Pancreas (tissue), 10 donors: ENCODE measurements around the gene COX5A. TPM values are rescaled to one million over a fixed set of nuclear protein-coding genes. Genes with fewer than 3 reads are reported as not detected.

Experiments used
- ATAC-seq, 4 donors: fragments of 200-7000 bp; cut with Tn5 transposase; one replicate each; pipeline versions ENCODE4 v1.8.0 to v1.9.1; 2020; ENCODE audit warnings: mild to moderate bottlenecking in 4 of 4, moderate library complexity in 4 of 4
- DNase-seq, 6 donors: peaks; one replicate each; pipeline ENCODE4 v3.0.0-alpha.2; 2020
- FAIRE-seq: peaks from 2 replicates; lab custom pipeline; 2012; peaks lifted over from hg19 to GRCh38; lab: Jason Lieb, UNC
- H3K27ac ChIP-seq, 4 donors: fragments of 200-600 bp; sonication (generic); 1 replicate in 3 of 4; 2 replicates in 1 of 4; pipeline versions ENCODE4 v1.5.0 to v1.8.0; 2020
- H3K27me3 ChIP-seq, 4 donors: fragments of 200-600 bp; one replicate each; pipeline ENCODE4 v1.8.0; 2021
- H3K36me3 ChIP-seq, 3 donors: fragments of 200-600 bp; sonication (generic) in 1 of 3; one replicate each; pipeline versions ENCODE4 v1.5.0 to v1.8.0; 2020 to 2021
- H3K4me1 ChIP-seq, 3 donors: fragments of 200-600 bp; one replicate each; pipeline ENCODE4 v1.8.0; 2021
- H3K4me3 ChIP-seq, 4 donors: fragments of 200-600 bp; sonication (generic) in 2 of 4; one replicate each; pipeline versions ENCODE4 v1.5.0 to v1.8.0; 2020 to 2021
- H3K9me3 ChIP-seq, 4 donors: fragments of 200-600 bp; one replicate each; pipeline ENCODE4 v1.8.0; 2021
- WGBS, 2 donors: extraction: QIAGEN DNeasy Blood & Tissue Kit; methylation state at CpG; one replicate each; pipeline ENCODE4 v1.1.7; 2013; 5-methylcytosine and 5-hydroxymethylcytosine counted together
- intact Hi-C, 3 donors: fragments of 100-400 bp; cut with DNase I; formaldehyde crosslinking; loops; one replicate each; pipeline versions ENCODE4 v1.11.1 to v1.14.2; 2022
- polyA plus RNA-seq, 2 donors: library from polyadenylated mRNA; stranded (reverse); fragments of 200-250 nt; gene quantifications; one replicate each; pipeline ENCODE4 v1.2.3, GENCODE V29; 2013
- total RNA-seq, 6 donors: library from RNA; stranded (reverse); fragmentation: NEBNext Ultra II Directional in 4 of 6; extraction: Animal tissue kit (Norgen Biotek cat#: 25700) in 4 of 6; gene quantifications; one replicate each; pipeline versions ENCODE4 v1.2.1 to v1.2.4, GENCODE V29; 2021 to 2023
- TF ChIP-seq, protein P1 (sequence below), 4 donors: fragments of 200-600 bp; sonication (generic) in 3 of 4; IDR thresholded peaks; one replicate each; pipeline versions ENCODE4 v1.5.0 to v1.8.0; 2021; ENCODE audit warnings: antibody characterized with exemption in 4 of 4
- donor health status: healthy with polysubstance abuse.
- donor health status: DM: no; HTN: no; CAD: no; lungs with moderate emphysema.
- donor health status: DM: no; HTN: no; CAD: no.
- donor health status: control.
- donor health status: control.
- donor health status: Bipolar disorder and iron deficiency.
- donor health status: DM: yes; HTN: yes; CAD: no.
- donor health status: DM: no; HTN: no; CAD: no.
- donor health status: DM: no; HTN: no; CAD: no.
- donor health status: DM: yes; HTN: yes; CAD: no.

COX5A gene
- total RNA-seq (100 to 1,000 TPM in 2 of 6 donors, 10 to 100 TPM in 4; 76.4 to 127 (median 80.5) TPM), polyA plus RNA-seq (100 to 1,000 TPM; 103 to 107 TPM)

DNA sequence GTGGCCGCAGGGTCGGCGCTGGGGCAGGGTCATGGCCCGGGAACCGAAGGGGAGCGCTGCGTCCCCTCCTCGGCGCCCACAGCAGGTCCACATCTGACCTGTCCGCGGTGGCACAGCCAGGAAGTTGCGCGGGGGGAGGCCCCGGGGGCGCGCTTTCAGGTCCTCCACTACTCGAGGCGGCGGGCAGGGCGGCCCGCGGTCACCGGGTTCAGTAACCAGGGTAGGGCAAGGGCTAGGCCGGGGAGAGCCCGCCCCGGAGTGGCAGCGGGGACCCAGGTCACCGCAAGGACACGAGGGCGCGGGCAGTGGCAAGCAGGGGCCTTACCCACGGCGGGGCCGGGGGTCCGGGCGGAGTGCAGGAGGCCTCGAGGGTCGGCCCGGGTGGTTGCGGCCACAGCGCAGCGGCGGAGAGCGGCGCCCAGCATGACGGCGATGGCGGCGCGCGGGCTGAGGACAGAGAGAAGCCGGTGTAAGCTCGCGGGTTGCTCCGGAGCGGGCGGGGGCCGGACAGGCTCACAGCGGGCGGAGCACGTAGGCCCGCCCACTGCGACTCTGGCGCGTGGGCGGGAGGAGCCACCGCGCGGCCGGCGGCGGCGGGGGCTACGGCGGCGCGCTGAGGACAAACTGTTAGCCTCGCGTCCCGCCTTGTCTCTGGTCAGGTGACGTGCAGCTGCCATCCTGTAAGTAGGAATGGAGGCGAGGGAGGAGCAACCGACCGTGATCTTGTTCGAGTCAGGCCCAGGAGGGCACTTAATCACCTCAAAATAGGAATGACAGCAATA, at the start of gene COX5A:
COX5A (minus strand) TSS at position 484 of the 782 bp plus-strand sequence; CDS start at position 425, 59 bp downstream.
- TF ChIP-seq, protein P1, sequence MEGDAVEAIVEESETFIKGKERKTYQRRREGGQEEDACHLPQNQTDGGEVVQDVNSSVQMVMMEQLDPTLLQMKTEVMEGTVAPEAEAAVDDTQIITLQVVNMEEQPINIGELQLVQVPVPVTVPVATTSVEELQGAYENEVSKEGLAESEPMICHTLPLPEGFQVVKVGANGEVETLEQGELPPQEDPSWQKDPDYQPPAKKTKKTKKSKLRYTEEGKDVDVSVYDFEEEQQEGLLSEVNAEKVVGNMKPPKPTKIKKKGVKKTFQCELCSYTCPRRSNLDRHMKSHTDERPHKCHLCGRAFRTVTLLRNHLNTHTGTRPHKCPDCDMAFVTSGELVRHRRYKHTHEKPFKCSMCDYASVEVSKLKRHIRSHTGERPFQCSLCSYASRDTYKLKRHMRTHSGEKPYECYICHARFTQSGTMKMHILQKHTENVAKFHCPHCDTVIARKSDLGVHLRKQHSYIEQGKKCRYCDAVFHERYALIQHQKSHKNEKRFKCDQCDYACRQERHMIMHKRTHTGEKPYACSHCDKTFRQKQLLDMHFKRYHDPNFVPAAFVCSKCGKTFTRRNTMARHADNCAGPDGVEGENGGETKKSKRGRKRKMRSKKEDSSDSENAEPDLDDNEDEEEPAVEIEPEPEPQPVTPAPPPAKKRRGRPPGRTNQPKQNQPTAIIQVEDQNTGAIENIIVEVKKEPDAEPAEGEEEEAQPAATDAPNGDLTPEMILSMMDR (IDR thresholded peaks at IDR 0.05): no peak
- no peak for FAIRE-seq

DNA sequence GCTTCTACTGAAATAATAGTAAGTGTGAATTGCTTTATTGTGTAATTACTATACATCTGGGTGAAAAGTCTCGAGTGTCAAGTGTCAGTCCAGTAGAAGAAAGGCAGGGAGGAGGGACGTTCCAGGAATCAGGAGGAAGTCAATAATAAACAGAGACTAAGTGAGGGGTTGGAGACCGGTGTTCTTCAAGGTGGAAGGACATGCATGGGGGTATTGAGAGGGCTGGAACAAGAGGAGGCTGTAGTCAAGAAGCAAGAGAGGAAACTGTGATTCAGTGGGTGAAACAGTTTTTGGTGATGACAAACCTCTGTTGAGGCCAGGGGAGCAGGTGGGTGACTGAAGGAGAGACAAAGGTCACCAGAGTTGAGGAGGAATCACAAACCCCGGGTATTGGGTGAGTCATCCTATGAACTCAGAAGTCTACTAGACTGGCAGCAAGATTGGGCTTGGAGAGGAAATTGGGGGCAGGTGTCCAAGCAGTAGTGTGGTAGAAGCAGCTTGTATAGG, 45.9 kb upstream of the COX5A start:
- peak in 1 of 6 donors; percentile 4 for DNase-seq
- H3K27ac ChIP-seq: no peak overlapping the region
- FAIRE-seq: no peak
- intact Hi-C loops: no loop called here
- no peaks in the 10 kb centered on the region for H3K27me3 ChIP-seq
- no peak for ATAC-seq
- no peaks in the 10 kb centered on the region for H3K36me3 ChIP-seq
- no peaks in the 10 kb centered on the region for H3K4me1 ChIP-seq
- H3K9me3 ChIP-seq: no peaks in the 10 kb centered on the region
- 27 to 30% methylated on average over 4 of the region's 4 CpGs for WGBS, 2 donors
- TF ChIP-seq, protein P1 (IDR thresholded peaks at IDR 0.05): no peak
- no peak overlapping the region for H3K4me3 ChIP-seq

More for the DNA sequence above, at the start of gene COX5A:
- intact Hi-C loops: no loop called here
- Histone ChIP-seq H3K4me3 (peak within 1 kb of the TSS; percentile 86 to 100 (median 92)), H3K9me3 (no peaks in the 10 kb centered on the region), H3K4me1 (peaks cover 0 to 21% (median 14%) of the 10 kb centered on the region in 3 donors), H3K27me3 (no peaks in the 10 kb centered on the region), H3K36me3 (no peaks in the 10 kb centered on the region), H3K27ac (peak within 1 kb of the TSS; percentile 84 to 94 (median 92))
- 0% methylated on average over 84 to 85 of the region's 85 CpGs for WGBS, 2 donors
- ATAC-seq (peak; percentile 95 to 99 (median 98)), DNase-seq (peak; percentile 93 to 96 (median 93))

DNA sequence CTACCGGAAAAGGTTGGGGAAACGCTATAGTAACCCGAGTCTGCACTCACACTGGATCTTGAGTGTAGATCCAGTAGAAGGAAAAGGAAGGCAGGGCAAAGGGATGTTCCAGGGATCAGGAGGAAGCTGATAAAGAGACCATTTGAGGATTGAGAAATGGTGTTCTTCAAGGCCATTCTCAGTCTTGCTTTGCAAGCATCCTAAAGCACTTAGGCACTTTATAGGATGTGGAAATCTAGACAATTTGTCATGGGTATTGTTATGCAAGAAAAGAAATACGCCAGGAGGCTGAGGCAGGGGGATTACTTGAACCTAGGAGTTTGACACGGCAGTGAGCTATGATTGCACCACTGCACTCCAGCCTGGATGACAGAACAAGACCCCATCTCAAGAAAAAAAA, 44.3 kb upstream of the COX5A start:
- intact Hi-C loops: no loop called here
- TF ChIP-seq, protein P1 (IDR thresholded peaks at IDR 0.05): no peak
- Histone ChIP-seq H3K36me3 (no peaks in the 10 kb centered on the region), H3K27ac (no peak overlapping the region), H3K9me3 (no peaks in the 10 kb centered on the region), H3K27me3 (no peaks in the 10 kb centered on the region), H3K4me3 (no peak overlapping the region), H3K4me1 (no peaks in the 10 kb centered on the region)
- 74 to 76% methylated on average over 5 of the region's 5 CpGs for WGBS, 2 donors
- DNase-seq (no peak), ATAC-seq (no peak), FAIRE-seq (no peak)

DNA sequence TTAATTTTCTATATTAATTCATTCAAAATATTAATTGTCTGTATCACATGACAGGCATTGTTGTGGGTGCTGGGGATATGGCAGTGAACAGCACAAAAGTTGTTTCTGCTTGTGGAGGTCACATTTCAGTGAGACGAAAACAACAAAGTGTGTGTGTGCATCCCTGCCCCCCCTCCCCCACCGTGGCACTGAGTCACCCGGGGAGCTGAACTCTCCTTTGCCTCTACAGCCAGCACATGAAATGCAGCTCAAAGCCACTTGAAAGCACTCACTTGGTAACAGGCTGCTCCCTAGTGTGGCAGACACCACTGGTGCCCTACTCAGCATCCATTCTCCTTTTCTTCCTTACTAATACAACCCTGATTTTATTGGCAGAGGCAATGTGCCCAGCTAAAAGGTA, 40.6 kb upstream of the COX5A start:
- intact Hi-C loops: no loop called here
- TF ChIP-seq, protein P1 (IDR thresholded peaks at IDR 0.05): no peak
- no peak for FAIRE-seq
- Histone ChIP-seq H3K36me3 (no peaks in the 10 kb centered on the region), H3K27ac (no peak overlapping the region), H3K27me3 (no peaks in the 10 kb centered on the region), H3K4me3 (no peak overlapping the region), H3K9me3 (no peaks in the 10 kb centered on the region), H3K4me1 (no peaks in the 10 kb centered on the region)
- ATAC-seq: no peak
- DNase-seq: peak in 1 of 6 donors; percentile 21
- WGBS, 2 donors: 28 to 29% methylated on average over 3 of the region's 3 CpGs

DNA sequence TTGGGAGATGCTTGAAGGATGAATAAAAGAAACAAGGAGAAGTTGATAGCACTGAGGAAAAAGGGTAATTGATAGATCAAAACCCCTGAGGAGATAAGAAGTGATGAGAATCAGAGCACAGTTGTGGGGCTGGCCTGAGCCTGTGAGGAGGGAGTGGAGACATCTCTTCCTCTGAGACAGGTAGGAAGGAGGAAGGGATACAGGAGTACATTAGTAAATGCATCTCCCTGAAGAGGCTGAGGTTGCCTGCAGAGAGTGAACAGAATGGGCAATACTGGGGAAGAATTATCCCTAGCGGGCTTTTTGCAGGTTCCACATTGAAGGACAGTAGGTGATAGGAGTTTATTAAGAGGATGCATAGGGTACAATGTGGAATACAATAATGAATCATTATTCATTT, 40.2 kb upstream of the COX5A start:
- H3K27me3 ChIP-seq: no peaks in the 10 kb centered on the region
- no peak overlapping the region for H3K4me3 ChIP-seq
- 85 to 88% methylated on average over 1 of the region's 1 CpG for WGBS, 2 donors
- DNase-seq (no peak), FAIRE-seq (no peak), ATAC-seq (no peak)
- no peaks in the 10 kb centered on the region for H3K36me3 ChIP-seq
- H3K27ac ChIP-seq: no peak overlapping the region
- no peaks in the 10 kb centered on the region for H3K4me1 ChIP-seq
- TF ChIP-seq, protein P1 (IDR thresholded peaks at IDR 0.05): no peak
- H3K9me3 ChIP-seq: no peaks in the 10 kb centered on the region
- intact Hi-C loops: no loop called here
